NCI-H2227 treated with DMSO at 0.1 percent for 48 hours (cell line): Measurements from ENCODE around the gene ZFAND3.

Experiments
- DNase-seq: peaks from one replicate; lab custom pipeline; 2025; lab: John Stamatoyannopoulos, UW

ZFAND3 gene

DNA sequence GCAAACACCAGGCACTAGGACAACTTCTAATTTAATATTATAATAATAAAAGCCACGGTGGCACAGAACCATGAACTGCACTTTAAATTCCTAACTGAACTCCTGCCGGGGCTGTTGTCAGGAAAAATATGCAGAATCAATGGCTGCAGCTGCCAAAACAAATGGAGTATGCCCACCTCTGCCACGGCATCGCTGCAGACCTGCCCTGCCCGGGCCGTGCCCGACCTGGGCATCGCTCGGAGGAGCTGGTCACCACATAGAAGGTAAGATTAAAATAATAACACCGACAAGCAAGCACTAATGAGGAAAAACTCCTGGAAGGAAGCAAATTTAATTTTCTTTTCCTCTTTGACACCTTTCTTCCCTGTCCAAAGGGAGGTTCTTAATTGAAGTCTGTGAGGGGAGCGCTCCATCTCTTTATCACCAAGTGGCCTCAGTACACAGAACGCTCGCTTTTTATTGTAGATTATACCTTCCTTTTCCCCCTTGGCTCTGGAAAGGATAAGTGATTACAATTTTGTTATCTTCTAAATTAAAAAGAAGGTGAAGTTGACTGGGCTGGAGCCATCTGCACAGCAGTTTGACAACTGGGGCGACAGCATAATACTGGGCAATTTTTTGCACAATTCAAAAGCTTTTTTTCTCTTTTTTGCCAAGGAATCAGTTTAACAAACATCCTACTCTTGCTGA, 351.3 kb downstream of the ZFAND3 start:
- DNase-seq, result no peak

DNA sequence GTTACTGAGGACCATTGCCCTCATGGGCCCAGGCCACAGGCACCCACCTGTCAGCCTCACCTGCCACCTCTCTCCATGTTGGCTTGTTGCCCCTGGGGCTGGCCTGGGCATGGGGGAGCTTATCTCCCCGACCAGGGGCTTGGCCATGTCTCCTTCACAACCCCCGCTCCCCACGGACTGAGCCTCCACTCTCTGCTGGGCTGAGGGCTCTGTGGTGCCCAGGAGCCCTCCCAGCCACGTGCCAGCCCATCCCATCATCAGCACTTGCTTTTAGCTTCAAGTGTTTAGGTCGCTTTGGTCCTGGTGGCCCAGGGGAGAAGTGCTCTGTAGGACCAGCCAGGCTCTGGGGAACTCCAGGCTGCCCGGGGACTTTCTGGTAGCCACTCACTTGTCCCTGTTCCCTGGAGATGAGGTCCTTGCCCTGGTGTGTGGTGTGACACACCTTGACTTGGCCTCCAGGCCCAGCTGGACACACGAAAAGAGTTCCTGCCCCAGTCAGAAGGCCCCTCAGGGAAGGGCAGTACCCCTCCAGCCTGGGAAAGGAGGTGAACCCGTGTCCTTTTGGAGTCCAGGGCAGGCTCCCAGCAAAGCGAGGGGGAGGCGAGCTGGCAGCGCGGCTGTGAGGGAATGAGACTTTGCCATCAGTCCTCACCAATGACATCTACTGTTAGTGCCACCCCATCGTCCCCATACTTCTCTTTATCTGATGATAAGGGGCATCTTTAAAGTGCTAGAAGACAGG, 352.6 kb downstream of the ZFAND3 start:
- DNase-seq, result no peak

DNA sequence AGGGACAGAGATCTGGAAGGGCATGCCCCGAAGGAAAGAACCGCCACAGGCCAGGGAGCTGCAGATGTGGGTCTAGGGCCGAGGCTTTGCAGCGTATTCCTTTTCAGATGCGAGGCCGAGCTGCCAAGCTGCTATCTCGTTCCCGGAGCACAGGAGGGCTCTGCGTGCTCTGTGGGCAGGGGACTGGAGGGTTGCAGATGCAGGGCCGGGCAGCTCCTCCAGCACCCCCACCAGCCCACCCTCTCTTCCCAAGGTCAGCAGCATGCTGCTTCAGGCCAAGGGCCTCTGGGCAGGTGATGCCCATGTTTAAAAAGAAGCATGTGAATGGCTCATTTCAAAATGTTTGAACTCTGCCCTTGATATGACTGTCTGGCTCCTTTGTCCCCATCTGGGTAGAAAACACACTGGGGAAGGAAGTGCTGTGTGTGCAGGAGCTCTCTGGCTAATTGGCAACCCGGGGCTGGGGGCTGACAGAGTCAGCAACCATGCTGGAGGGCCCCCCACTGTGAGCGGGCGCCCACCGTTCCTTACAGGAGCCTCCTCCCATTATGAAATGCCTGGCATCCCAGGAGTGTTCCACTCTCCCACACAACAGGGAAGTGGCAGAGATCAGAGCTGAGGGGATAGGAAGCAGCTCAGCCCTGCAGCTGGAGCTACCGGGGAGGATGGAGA, 353.3 kb downstream of the ZFAND3 start:
- no peak for DNase-seq

DNA sequence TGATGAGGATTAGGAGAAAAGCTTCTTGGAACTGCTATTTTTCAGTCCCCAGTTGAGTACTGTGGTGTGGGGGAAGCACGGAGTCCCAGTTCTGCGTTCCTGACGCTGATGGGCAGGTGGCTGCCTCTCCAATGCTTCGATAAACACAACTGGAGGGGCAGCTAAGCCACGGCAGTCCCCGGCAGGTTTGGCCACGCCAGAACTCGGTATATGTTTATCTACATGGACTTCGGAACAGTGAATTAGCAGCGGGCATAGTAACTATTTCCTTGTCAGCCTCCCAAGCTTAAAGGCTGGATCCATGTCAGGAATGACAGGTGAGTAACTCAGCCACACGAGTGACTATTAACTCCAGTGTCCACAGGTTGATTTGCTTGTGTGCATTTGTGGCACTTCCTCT, 354.4 kb downstream of the ZFAND3 start:
- DNase-seq, result no peak

- no peak for DNase-seq
Observed at GRCh38 chr6:38174315-38174714, 354.8 kb downstream of the ZFAND3 start.

DNA sequence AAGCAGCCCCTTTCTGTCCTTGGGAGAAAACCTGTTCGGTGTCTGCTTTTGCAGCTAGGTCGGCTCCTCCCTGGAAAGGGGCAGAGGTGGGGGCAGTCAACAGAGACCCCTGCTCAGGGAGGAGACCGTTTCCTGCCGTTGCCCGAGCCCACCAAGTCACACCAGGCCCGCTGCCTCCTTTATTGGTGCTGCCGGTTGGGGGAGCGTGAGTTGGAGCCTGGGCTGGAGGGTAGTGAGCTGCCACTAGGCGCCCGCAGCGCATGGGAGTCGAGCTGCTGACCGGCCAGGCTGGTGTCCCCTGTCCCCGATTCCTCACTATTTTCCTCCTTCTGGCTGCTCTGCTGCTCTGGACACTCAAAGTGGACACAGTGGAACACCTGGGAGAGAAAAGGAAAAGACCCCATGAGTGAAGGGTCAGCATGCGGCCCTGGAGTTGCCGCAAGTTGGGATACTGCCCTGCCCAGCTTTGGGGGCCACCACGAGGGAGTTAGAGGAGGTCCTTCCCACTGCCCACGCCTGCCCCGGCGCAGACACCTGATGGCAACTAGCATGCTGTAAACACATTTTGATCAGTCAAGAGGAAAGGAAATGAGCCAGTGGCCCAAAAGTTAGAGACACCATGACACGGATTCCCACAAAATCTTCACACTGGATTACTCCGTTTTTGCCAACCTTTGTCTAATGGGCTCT, 355.4 kb downstream of the ZFAND3 start:
- DNase-seq, result no peak

GRCh38 chr6:38175786-38176185, 356.3 kb downstream of the ZFAND3 start:
- no peak for DNase-seq

DNA sequence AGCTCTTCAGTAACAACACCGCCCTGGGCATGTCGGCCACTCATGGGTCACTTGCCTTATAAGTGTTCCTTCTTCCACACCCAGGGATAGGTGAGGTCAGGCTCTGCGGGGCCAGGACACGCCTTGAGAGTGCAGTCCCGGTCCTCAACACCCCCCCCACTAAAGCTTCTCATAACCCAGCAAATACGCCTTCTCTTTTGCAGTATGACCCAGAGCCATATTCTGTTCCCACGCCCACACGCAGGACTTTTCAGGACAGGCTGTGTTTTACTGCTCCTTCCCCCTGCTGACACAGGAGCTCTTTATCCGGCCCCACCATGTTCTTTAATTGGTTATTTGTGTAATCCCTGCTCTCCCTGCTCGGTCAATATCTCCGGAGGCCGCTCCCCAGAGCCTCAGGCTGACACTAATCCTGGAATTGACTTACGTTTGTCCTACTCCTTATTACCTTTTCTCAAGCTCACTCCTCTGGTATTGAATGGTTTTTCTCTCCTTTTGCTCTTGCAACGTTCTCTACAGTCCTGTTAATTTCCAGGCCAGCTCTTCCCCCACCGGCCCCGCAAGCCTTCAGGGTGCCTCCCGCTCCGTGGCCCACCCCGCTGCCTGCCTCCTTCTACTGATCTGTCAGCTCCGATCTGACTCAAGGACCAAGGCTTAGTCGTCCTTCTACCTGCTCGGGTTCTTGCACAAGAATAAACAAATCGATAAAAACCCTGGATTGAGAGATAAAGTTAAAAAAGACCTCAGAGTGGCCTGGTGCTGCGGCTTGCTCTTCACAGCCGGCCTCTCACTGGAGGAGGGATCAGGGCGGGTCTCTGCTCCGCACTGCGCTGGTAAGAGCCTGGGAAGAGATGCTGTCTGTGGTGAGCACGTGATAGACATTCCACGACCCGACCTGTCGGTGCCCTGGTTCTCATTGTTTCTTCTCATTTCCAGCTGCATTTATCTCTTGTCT, 357.5 kb downstream of the ZFAND3 start:
- peak; percentile 50 for DNase-seq

DNA sequence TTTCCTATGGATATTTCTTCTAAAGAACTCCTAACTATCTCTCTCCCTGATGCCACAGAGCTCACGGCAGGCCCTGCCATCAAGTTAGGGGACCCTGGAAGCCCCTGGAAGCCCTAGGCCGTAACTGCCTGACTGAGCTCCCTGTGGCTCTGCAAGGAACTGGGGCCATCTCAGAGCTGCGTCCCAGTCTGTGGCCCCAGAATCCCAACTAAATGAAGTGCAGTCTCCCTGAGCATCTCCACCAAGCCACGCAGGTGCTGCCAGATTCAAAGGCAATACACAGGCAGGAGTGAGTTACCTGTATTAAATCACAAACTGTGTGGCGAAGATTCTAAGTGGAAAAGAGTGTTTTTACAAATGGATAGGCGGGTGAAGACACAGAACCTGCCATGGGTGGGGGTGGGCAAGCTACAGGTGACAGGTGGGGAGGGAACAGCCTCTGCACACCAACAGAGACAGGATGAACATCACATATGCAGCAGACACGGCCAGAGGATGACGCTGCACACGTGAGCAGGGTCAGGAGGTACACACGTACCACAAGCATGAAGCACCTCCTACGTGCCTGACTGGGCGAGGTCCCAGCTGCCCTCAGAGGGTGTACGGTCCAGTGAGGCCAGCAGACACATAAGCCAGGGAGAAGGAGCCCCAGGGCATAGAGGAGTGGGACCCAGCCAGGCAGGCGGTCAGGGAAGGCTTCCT, 358.5 kb downstream of the ZFAND3 start:
- DNase-seq, result no peak

GRCh38 chr6:38178584-38178886, 359.0 kb downstream of the ZFAND3 start:
- no peak for DNase-seq

GRCh38 chr6:38179300-38179699, 359.8 kb downstream of the ZFAND3 start:
- DNase-seq, result no peak

GRCh38 chr6:38179794-38180430, 360.4 kb downstream of the ZFAND3 start:
- no peak for DNase-seq

DNA sequence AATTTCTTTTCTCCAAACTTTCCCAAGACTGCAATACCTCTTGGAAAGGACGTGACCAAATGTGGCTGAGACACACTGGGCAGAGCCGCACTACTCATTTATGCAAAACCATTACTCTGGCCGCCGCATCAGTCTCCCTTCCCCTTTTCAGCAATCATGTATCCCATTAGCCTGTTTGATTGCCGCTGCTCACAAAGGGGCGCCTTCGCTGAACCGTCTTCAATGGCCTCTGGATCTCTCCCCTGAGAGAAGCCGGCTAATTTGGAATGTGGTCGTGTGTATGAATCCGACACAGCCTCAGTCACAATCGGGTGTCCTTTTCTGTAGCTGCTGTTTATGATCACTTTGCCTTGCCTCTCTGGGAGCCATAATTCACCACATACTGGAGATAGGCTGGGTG, 361.1 kb downstream of the ZFAND3 start:
- peak; percentile 21 for DNase-seq

- DNase-seq, result no peak
Observed at GRCh38 chr6:38182426-38182825, 362.9 kb downstream of the ZFAND3 start.

DNA sequence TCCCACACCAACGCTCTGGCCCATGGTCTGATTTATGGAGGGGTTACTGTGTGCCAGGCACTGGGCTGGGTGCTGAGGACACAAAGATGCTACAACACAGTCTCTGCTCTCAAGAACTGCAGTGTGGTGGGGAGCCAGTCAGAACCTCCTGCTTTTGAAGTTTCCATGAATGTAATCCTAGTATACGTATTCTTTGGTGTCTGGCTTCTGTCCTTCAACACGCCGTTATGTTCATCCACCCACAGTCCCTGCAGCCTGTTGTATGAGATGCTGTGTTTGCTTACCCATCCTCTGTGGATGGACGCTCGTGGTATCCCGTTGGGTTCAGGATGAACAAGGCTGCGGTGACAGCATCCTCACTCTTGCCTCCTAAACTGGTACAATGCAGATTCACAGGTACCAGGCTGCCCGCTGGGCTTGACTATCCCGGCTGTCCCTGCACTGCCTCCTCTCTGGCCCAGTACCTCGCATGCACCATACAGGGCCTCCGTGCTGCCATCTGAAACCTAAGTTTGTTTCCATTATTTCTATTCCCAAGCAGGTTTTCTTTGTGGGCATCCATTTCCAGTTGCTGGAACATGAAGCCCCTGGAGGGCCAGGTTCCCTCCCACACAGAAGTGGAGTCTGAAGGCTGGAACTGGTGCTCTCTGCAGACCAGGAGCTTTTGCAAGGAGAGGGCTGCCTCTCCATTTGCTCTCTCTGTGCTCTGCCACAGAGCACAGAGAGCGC, 364.5 kb downstream of the ZFAND3 start:
- no peak for DNase-seq

GRCh38 chr6:38184585-38185080, 365.1 kb downstream of the ZFAND3 start:
- DNase-seq, result no peak

GRCh38 chr6:38185244-38185643, 365.7 kb downstream of the ZFAND3 start:
- no peak for DNase-seq

DNA sequence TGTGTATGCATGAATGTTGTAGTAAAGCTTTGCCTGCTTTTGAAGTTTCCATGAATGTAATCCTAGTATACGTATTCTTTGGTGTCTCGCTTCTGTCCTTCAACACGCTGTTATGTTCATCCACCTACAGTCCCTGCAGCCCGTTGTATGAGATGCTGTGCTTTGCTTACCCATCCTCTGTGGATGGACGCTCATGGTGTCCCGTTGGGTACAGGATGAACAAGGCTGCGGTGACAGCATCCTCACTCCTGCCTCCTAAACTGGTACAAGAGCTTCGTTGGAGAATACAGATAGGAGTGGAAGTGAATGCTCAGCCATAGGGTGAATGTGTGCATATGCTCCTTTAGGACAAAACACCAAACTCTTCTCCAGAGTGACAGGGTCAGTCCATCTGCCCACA, 366.2 kb downstream of the ZFAND3 start:
- no peak for DNase-seq

- no peak for DNase-seq
Observed at GRCh38 chr6:38187325-38187724, 367.8 kb downstream of the ZFAND3 start.
